ENCODE results near the gene ZFYVE27.

ZFYVE27 gene

DNA sequence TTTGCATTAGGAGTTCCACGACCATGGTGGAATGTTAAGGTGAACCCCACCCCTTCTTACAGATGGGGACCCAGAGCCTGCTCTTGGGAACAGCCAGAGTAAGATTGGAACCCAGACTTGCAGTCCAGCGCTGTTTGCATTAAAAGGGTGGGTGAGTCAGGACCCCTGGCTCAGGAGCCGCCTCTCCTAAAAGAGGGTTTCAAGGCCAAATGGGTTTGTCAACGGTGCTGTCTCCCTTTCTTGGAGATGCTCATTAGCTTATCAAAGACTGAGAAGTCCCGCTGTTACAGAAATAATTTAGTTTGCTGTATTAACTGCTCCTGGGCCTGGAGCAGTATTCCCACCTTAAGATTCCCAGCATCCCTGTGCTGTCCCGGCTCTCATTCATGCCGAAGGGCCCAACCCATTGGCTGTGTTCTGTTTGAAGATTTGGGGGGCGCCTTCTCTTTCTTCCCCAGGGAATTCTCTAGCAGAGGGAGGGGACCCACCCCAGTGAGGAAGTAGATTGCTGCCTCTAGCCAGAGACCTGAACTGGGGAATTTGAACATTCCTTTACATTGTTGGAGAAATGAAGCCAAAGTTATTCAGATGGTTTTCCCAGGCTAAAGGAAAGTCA lies 21.6 kb upstream of the ZFYVE27 start:
- no peak for DNase-seq

- DNase-seq: no peak
Measured at GRCh38 chr10:97717627-97718026, 19.3 kb upstream of the ZFYVE27 start.

- no peak for DNase-seq
Measured at GRCh38 chr10:97718178-97718577, 18.8 kb upstream of the ZFYVE27 start.

DNA sequence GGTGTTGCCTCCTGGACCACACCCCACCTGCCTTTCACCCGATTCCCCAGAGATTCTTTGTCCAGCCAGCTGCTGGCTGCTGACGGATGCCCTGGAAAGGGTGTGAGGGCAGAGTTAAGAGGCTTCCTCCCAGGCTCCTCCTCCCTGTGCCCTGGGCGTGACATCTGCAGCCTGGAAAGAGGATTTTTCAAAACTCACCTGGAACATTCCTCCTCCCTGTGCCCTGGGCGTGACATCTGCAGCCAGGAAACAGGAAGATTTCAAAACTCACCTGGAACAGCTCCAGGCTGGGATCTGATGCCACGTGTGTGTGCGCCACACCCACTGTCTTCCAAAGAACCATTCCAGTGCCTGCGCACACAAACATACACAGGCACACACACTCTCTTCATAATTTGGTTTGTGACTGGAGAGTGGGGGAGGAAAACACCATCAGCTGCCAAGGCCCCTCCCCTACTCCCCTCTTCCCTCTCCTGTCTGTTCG lies 18.2 kb upstream of the ZFYVE27 start:
- DNase-seq: no peak

GRCh38 chr10:97719602-97720001 lies 17.3 kb upstream of the ZFYVE27 start:
- no peak for DNase-seq

DNA sequence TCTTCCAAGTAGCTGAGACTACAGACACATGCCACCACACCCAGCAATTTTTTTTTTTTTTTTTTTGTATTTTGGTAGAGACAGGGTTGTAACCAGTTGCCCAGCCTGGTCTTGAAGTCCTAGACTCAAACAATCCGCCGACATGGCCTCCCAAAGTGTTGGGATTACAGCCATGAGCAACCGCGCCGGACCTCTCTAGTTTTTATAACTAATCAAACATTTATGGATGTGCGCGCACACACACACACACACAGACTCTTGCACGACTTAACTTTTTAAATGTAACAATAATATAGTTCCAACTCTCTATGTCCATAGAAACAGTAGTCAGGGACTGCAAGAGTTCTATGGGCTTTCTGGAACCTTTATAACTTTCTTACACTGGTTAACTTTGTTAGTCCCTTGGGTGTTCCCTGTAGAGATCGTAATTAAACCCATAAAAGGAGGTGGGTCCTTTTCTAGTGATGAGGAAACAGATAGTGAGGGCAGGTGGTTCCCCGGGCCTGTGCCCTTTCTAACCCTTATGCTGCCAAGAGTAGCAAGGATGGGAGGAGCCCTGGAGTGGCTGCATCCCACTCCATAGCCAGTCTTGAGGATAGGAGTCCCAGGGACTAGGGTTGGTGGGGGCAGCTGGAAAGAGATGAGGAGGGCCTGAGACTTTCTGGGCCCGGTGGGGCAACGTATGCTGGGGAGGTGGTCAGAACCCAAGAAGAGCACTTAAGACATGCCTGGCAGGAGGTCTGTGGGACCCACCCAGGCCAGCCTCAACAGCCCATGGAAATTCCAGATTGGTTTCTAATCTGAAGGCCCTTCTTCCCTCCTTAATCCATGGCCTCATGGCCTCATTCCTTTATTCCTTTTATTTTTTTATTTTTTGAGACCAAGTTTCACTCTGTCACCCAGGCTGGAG lies 14.8 kb upstream of the ZFYVE27 start:
- DNase-seq: no peak

DNA sequence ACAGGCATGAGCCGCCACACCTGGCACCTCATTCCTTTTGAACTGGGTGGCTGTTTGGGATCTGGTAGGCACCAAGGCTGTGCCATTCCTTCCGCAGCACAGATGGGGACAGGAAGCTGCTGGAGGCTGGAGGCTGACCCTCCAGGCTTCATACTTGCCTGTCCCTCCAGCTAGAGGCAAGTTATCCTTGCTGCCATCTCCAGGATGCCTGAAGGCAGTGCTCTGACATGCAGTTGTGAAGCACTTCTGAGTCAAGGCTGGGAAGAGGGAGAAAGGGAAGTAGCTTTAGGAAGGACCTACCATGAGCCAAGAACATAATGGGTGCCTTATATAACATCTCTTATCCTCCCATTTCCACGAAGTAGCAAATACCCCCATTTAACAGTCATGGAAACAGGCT lies 13.9 kb upstream of the ZFYVE27 start:
- no peak for DNase-seq

DNA sequence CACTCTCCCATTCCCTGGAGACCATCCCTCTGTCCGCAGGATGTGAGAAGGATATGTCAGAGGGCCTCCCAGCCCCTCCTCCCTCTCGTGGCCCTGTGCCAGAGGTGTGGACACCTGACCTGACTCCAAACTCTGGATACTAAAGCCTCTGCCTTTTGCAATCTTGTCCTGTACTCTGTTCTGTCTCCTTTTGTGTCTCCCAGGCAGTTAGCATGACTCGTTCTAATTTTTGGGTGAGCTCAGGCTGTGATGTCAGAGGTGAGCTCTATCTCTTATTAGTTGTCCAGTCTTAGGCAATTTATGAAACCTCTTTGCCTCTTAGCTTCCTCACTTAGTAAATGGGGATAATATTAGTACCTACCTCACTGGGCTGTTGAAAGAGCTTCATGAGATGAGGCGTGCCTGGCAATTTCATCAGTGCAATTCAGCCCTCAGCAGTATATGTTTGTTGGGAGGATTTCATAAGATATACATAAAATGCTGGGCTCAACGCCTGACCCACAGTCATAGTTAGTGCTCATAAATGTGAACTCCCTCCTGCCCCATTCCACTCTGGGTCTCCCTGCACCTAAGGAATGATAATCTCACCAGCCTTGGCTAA lies 12.5 kb upstream of the ZFYVE27 start:
- peak in 1 of 2 donors; percentile 20 for DNase-seq

DNA sequence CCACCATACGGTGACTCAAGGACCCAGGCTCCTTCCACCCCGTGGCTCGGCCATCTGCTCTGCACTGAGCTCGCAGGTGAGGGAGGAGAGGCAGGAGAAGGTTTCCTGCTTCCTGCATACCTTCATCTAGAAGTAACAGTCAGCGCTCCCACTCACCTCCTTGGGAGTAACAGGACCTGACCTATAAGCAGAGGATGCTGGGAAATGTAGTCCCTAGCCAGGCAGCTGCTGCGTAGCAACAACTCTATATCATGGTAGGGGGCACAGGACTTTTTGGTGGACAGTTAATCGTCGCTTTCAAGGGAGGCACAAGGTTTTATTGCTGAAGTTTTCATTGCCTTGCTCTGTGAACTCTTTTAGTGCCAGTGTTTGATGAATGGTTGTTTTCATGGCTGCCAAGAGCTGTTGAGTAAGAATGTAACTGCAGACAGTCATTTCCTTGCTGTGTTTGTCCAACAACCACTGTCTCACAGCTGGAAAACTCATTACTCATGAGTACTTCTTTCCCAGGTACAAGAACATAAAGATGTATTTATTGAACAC lies 10.2 kb upstream of the ZFYVE27 start:
- DNase-seq: no peak

GRCh38 chr10:97729014-97729413 lies 7.9 kb upstream of the ZFYVE27 start:
- DNase-seq: no peak

GRCh38 chr10:97731346-97732051 lies 5.4 kb upstream of the ZFYVE27 start:
- DNase-seq: peak; percentile 59 to 70

GRCh38 chr10:97732052-97732359 lies 4.9 kb upstream of the ZFYVE27 start:
- no peak for DNase-seq

GRCh38 chr10:97733256-97733655 lies 3.7 kb upstream of the ZFYVE27 start:
- no peak for DNase-seq

DNA sequence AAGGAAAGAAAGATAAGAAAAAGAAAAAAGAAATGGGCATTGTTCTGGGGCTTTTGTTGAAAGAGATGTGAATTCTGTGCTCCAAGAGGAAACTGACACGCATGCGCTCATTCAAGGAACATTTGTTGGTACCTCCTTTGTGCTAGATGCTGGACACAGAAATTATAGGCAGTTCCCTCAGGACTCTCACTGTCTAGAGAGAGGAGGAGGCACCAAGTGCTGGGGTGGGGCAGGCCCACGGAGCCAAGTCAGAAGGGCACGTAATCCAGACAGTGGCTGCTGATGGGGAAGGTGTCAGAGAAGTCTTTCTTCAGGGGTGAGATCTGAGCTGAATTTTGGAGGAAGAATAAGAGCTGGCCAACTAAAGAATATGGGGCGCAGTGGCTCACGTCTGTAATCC lies 2.9 kb upstream of the ZFYVE27 start:
- DNase-seq: no peak

DNA sequence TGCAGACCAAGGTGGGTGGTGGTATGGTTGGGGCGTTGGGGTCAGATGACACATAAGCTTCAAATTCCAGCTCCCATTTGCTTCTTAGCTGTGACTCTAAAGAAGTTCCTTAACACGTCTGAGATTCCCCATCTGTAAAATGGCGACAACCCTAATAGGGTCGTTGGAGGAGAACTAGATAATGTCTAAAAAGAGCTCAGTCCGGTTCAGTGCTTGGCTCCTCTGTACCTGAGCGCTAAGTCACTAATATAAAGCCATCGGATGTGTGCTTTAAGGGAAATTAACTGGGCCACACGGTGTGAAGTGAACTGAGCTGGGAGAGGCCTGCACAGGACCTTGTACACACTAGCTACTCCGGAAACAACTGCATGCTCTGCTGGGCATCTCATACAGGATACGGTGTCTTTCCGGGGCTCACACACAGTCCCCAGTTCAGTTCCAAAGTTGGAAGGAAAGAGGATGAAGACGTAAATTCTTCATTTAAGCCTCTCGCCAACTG lies 476 bp upstream of the ZFYVE27 start:
- DNase-seq: no peak

GRCh38 chr10:97737770-97738265 lies 890 bp downstream of the ZFYVE27 start:
- no peak for DNase-seq

DNA sequence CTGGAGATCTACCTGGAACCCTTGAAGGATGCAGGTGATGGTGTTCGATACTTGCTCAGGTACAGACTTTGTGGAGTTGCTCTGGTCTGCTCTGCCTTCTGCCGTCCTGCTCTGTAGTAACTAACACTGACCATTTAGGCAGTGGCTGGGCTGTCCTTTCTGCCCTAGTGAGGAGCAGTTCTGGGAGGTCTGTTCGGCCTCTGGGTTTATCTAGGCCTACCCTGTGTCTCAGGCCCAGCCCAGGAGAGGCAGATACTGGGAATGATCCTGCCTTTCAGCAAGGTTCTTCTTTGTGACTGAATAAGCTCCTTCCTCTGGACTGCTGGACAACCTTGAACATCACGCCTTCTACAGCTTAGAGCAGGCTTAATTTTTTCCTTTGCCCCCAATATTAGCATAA lies 1.7 kb downstream of the ZFYVE27 start:
- DNase-seq: no peak

DNA sequence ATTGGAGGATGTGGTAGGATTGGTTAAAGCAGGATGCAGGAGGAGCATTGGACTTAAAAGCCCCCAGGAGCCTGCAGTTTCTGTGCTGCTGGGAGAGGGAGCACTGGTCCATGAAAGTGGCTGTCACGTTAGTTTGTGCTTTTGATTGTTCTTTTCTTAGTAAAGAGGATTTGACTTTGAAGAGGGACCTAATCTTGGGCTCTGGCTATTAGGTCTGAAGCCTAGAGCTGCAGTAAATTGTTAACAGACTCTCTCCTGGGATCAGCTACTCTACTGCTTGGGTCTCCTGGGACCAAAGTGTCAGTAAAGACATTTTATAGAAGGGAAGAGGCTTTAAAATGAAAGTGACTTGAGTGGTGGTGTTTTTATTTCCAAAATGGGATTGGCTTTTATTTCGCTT lies 3.7 kb downstream of the ZFYVE27 start:
- no peak for DNase-seq

DNA sequence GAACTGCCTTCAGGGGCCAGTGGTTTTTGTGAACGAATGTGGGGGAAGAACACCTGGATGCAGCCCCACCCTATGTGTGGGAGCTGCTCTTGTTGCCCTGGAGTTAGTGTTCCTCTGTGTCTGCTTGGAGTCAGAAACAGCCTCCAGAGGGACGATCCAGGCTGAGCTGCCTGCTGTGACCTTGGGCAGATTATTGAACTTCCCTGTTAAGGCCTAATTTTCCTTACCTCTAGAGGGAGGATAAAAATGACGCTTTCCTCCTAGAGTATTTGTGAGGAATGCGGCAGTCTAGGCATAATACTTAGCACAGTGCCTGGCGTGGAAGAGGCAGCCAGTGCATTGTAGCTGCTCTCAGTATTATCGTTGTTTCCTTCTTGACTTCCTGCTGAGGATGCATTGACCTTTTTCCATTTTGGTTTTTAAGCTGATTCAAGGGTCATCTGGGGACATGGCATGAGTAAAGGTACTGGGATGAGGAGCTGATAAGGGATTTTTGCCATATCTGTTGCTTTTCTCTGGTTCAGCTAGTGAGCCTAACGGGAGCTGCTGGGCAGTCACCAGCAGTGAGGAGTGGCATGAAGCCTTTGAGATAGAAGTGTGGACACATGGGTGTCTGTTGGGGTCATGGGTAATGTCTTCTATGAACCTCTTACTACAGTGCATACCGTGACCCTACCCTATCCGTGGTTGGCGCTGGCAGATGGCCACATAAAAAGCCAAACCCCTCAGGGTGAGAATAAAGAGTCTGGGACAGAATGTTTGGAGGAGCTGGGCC lies 6.4 kb downstream of the ZFYVE27 start:
- no peak for DNase-seq

- DNase-seq: no peak
Measured at GRCh38 chr10:97744405-97745035, 7.6 kb downstream of the ZFYVE27 start.

DNA sequence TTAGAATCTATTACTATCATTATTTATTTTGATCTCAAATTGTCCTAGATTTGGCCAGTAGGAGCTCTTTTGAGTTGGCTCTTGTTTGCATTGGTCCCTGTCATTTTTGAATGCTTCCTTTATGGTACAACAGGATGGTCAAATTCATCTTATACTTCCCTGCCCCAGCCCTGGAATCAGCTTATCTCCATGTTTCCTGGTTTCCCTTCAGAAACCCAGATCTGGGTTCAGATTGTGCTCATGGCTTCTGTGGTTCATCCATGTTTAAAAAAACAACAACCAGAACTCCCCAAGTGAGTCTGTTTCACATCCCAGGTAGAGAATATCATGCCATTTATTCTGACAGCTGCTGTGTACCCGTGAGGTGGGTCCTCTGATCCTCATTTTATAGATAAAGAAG lies 10.6 kb downstream of the ZFYVE27 start:
- DNase-seq: no peak

All from CD4-positive, alpha-beta T cell treated with Interleukin-4 for 1 hour (primary cell).